GM13977 (cell line): ENCODE data around the gene CADM1.

Experiments
- DNase-seq: peaks from one replicate; pipeline ENCODE4 v3.0.0; 2012; ENCODE audit warnings: low spot score
- in situ Hi-C: fragments of 300-500 bp; cut with MboI; formaldehyde crosslinking; loops from one replicate; pipeline ENCODE4 v1.12.0; 2022; ENCODE audit warnings: low sequenced_read_pairs, low pct_unique_long_range_greater_than_20kb, mixed read lengths, inconsistent platforms; ENCODE audit not compliant: unreplicated experiment
- TF ChIP-seq, protein P1 (sequence below): IDR thresholded peaks from 2 replicates; pipeline ENCODE4 v1.5.1; 2012; ENCODE audit warnings: mild to moderate bottlenecking, control low read depth; ENCODE audit not compliant: insufficient read depth; ENCODE audit errors: extremely low read depth, missing control alignments

The CADM1 gene

DNA sequence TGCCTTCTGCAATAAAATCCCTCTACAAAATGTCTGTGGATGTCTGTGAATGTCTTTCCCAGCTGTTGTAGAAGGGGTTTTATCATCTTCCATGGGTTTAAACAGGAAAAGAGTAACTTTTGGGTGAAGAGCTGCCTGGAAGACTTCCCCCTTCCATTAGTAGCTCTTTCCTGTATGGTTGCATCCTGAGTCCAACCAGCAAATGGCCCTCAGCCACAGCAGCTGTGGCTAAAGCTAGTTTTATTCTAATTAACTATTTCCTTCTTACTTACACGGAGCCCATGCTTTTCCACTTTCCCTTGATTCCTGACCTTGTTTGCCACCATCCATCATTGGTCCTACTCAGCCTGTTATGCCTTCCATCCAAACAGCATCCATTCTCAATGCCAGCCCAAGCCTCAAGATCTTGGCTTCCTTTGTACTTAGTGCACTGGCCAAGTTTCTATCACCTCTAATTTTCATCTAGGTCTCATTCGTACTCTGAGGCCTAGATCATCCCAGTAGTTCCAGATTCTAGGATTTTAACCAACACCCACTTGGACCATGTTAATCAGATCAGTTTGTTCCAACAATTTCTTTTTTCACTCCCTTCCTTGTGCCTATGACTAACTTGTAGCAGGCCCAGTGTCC lies 41.5 kb upstream of the CADM1 start:
- TF ChIP-seq, protein P1, sequence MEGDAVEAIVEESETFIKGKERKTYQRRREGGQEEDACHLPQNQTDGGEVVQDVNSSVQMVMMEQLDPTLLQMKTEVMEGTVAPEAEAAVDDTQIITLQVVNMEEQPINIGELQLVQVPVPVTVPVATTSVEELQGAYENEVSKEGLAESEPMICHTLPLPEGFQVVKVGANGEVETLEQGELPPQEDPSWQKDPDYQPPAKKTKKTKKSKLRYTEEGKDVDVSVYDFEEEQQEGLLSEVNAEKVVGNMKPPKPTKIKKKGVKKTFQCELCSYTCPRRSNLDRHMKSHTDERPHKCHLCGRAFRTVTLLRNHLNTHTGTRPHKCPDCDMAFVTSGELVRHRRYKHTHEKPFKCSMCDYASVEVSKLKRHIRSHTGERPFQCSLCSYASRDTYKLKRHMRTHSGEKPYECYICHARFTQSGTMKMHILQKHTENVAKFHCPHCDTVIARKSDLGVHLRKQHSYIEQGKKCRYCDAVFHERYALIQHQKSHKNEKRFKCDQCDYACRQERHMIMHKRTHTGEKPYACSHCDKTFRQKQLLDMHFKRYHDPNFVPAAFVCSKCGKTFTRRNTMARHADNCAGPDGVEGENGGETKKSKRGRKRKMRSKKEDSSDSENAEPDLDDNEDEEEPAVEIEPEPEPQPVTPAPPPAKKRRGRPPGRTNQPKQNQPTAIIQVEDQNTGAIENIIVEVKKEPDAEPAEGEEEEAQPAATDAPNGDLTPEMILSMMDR = no peak
- in situ Hi-C loops = no loop called here
- no peak for DNase-seq

DNA sequence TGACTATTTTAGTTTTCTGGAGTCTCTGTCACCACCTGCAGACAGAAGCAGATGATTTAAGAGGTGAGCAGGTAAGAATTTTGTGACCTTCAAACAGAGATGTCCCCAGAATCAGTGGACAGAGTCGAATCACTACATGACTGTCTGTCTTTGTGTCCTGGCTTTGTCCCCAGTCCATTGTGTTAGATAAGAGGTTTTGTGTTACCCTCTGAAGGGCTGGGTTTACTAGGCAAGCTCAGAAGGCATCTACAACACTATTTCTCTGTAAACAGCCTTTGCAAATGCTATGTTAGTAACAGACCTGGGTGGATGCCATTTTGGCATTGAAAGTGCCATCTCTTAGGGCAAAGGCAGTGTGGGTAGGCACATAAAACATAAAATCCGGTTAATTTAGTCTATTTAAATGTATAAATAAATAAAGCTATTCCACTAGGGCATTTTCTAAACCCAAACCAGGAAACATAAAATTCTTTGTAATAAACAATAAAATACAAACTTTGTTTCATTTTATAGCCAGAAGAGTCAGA lies 40.3 kb upstream of the CADM1 start:
- in situ Hi-C loops = no loop called here
- TF ChIP-seq, protein P1 = no peak
- DNase-seq = no peak

DNA sequence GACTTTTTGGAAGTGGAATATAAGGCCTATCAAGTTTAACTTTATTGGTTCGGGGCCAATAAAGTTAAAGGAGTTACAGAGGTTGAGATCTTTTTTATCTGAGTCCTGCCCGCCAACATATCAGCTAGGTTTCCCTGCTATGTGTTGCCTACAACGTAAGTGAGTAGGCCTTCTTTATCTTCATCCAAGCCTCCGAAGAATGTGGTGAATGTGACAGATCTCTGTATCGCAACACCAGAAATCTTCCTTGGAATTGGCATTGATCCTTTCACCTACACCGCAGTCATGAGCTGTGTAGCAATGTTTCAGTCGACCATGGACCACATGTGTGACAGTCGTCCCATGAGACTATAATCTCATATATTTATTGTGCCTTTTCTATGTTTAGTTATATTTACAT lies 37.3 kb upstream of the CADM1 start:
- in situ Hi-C loops = no loop called here
- DNase-seq = no peak
- TF ChIP-seq, protein P1 = no peak

DNA sequence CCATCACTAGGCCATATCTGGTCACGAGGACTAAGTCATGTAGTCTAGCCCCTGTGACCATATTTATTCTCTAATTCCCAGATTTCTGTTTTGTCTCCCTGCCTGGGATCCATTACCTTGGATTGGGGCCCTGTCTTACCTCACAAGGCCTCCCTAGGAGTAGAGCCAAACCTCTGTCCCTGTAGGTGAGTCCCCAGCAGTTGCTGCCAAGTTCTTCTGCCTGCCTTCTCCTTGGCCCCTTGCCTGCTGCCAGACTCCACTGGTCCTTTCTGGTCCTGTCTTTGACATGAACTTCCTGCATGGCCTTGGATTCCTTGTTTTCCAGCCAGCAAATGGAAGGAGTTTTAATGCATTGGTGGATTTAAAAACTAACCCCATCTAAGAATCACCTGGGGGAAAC lies 35.6 kb upstream of the CADM1 start:
- no peak for DNase-seq
- TF ChIP-seq, protein P1 = no peak
- in situ Hi-C loops = no loop called here

DNA sequence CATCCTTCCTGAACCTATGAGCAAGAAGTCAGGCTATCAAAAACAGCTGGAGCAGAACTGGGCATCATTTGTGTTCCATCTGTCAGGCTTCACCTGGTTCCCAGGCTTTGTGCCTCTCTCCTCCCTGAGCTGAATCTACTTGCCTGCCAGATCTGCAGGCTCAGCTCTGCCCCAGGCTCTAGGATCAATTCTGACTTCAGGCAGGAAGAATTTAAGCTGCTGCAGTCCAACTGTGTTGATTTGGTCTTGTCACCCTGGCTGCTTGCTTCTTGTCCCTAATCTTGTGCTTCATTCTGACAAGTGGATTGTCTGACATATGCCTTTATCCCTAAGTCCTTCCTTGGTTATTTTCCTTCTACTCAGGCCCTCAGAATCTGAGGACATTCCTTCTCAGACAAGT lies 31.6 kb upstream of the CADM1 start:
- in situ Hi-C loops = no loop called here
- TF ChIP-seq, protein P1 = no peak
- no peak for DNase-seq

DNA sequence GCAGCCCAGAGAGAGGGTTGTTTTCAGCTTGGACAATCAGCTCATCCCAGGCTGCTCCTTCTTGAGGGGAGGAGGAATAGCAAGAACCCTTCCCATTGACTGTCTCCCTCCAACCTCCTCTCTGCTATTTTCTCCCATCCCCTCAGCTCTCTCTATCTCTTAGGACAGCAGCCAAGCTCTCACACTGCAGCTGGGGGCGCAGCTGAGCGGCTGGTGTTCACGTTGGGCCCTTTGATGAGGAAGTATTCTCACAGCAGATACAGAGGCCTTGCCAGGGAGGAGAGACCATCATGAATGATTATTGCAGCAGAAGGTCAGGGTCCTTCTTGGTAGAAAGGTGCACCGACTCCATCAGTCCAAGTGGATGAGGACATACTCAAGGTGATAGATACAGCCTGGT lies 26.5 kb upstream of the CADM1 start:
- in situ Hi-C loops = no loop called here
- TF ChIP-seq, protein P1 = peak; percentile 47
- no peak for DNase-seq
